Kidney epithelial cell (primary cell): Measurements from ENCODE around the gene SSTR5. TPM values are rescaled to one million over a fixed set of nuclear protein-coding genes. Genes with fewer than 3 reads are reported as not detected.

ENCODE experiments used
- DNase-seq: peaks from one replicate; pipeline ENCODE4 v3.0.0-alpha.2; 2010; ENCODE audit warnings: low read depth
- H3K27me3 ChIP-seq: 2 replicates; pipeline ENCODE4 v1.6.0; 2011; ENCODE audit warnings: low read length; ENCODE audit not compliant: control insufficient read depth, insufficient read depth
- H3K36me3 ChIP-seq: 2 replicates; pipeline ENCODE4 v1.5.1; 2011; ENCODE audit warnings: low read length; ENCODE audit not compliant: control insufficient read depth, insufficient read depth
- H3K4me3 ChIP-seq: 2 replicates; pipeline ENCODE4 v1.5.1; 2011; ENCODE audit warnings: low read depth, mild to moderate bottlenecking, control low read depth, low read length
- CTCF ChIP-seq: IDR thresholded peaks from 2 replicates; pipeline ENCODE4 v1.5.1; 2011; ENCODE audit warnings: mild to moderate bottlenecking, moderate library complexity, low read length, control low read depth, inconsistent platforms; ENCODE audit not compliant: insufficient read depth, poor library complexity, severe bottlenecking
- total RNA-seq: library from RNA; depleted of rRNA; stranded (reverse); fragments of >200 nt; gene quantifications from 2 replicates; pipeline ENCODE4 v1.2.3, GENCODE V29; 2015

The SSTR5 gene
- total RNA-seq, 1 donor from 2014 or later = not detected

- no peak for DNase-seq
- H3K4me3 ChIP-seq = no peak overlapping the region
- TF ChIP-seq CTCF = no peak
- peaks cover 37% of the 10 kb centered on the region for H3K27me3 ChIP-seq
- no peaks in the 10 kb centered on the region for H3K36me3 ChIP-seq
These were observed 30.4 kb upstream of the SSTR5 start for GRCh38 chr16:1042049-1042744.

GRCh38 chr16:1042866-1043265 lies 29.7 kb upstream of the SSTR5 start:
- Histone ChIP-seq H3K27me3 (peaks cover 35% of the 10 kb centered on the region), H3K36me3 (no peaks in the 10 kb centered on the region), H3K4me3 (no peak overlapping the region)
- DNase-seq = no peak
- TF ChIP-seq CTCF = no peak

- H3K36me3 ChIP-seq = no peaks in the 10 kb centered on the region
- TF ChIP-seq CTCF = no peak
- no peak for DNase-seq
- no peak overlapping the region for H3K4me3 ChIP-seq
- H3K27me3 ChIP-seq = peaks cover 44% of the 10 kb centered on the region
These were observed 28.6 kb upstream of the SSTR5 start for GRCh38 chr16:1043881-1044451.

- Histone ChIP-seq H3K4me3 (no peak overlapping the region), H3K27me3 (peaks cover 47% of the 10 kb centered on the region), H3K36me3 (no peaks in the 10 kb centered on the region)
- DNase-seq = no peak
- no peak for TF ChIP-seq CTCF
These were observed 27.9 kb upstream of the SSTR5 start for GRCh38 chr16:1044460-1045309.

- no peaks in the 10 kb centered on the region for H3K36me3 ChIP-seq
- TF ChIP-seq CTCF = no peak
- H3K27me3 ChIP-seq = peaks cover 55% of the 10 kb centered on the region
- DNase-seq = no peak
- H3K4me3 ChIP-seq = no peak overlapping the region
These were observed 27.1 kb upstream of the SSTR5 start for GRCh38 chr16:1045310-1045992.
